Measurements from ENCODE around the gene ERCC1. TPM values are rescaled to one million over a fixed set of nuclear protein-coding genes. Genes with fewer than 3 reads are reported as not detected.

ERCC1 gene
- total RNA-seq, 1 donor from 2014 or later = 67.5 TPM

- no peaks in the 10 kb centered on the region for H3K27me3 ChIP-seq (ENCODE audit: insufficient read depth, low read length)
- peaks cover 35% of the 10 kb centered on the region for H3K4me1 ChIP-seq (ENCODE audit: insufficient read depth, low read length)
- FAIRE-seq (no peak), DNase-seq (ENCODE audit: low read depth) (no peak)
- peak overlapping the region; percentile 85 for H3K4me2 ChIP-seq (ENCODE audit: low read length)
- Mint-ChIP-seq H3K4me1 (ENCODE audit: low read depth, unreplicated experiment) (peaks cover 5% of the 10 kb centered on the region), H3K9me3 (ENCODE audit: unreplicated experiment) (no peaks in the 10 kb centered on the region), H3K27ac (ENCODE audit: unreplicated experiment) (peak overlapping the region; percentile 99), H3K36me3 (ENCODE audit: low read depth, unreplicated experiment) (no peaks in the 10 kb centered on the region), H3K4me3 (ENCODE audit: unreplicated experiment) (peak overlapping the region; percentile 87), H3K27me3 (ENCODE audit: low read depth, unreplicated experiment) (no peaks in the 10 kb centered on the region)
- peak overlapping the region; percentile 68 for H3K4me3 ChIP-seq (ENCODE audit: insufficient read depth, low read depth, low read length)
- no peaks in the 10 kb centered on the region for H3K36me3 ChIP-seq (ENCODE audit: insufficient read depth, low read length)
- no peaks in the 10 kb centered on the region for H3K79me2 ChIP-seq (ENCODE audit: insufficient read depth, low read length)
- H3K9ac ChIP-seq (ENCODE audit: low read length) = peak overlapping the region; percentile 93
- TF ChIP-seq EZH2 (IDR thresholded peaks at IDR 0.05; ENCODE audit: insufficient read depth, low read length) = no peak
- peak overlapping the region; percentile 29 for H2AFZ ChIP-seq (ENCODE audit: low read depth, low read length)
- no peaks in the 10 kb centered on the region for H3K9me3 ChIP-seq (ENCODE audit: insufficient read depth, low read depth, low read length)
- no peaks in the 10 kb centered on the region for H4K20me1 ChIP-seq (ENCODE audit: insufficient read depth, low read length)
- H3K27ac ChIP-seq (ENCODE audit: low read depth, low read length) = peak overlapping the region; percentile 89
Measured at GRCh38 chr19:45450012-45450333, 26.3 kb upstream of the ERCC1 start.

- Mint-ChIP-seq H3K9me3 (ENCODE audit: unreplicated experiment) (no peaks in the 10 kb centered on the region), H3K27ac (ENCODE audit: unreplicated experiment) (peak overlapping the region; percentile 99), H3K27me3 (ENCODE audit: low read depth, unreplicated experiment) (no peaks in the 10 kb centered on the region), H3K36me3 (ENCODE audit: low read depth, unreplicated experiment) (no peaks in the 10 kb centered on the region), H3K4me3 (ENCODE audit: unreplicated experiment) (no peak overlapping the region), H3K4me1 (ENCODE audit: low read depth, unreplicated experiment) (peaks cover 7% of the 10 kb centered on the region)
- DNase-seq (ENCODE audit: low read depth) (no peak), FAIRE-seq (no peak)
- H3K36me3 ChIP-seq (ENCODE audit: insufficient read depth, low read length) = no peaks in the 10 kb centered on the region
- H3K4me3 ChIP-seq (ENCODE audit: insufficient read depth, low read depth, low read length) = no peak overlapping the region
- H3K9me3 ChIP-seq (ENCODE audit: insufficient read depth, low read depth, low read length) = no peaks in the 10 kb centered on the region
- H3K4me2 ChIP-seq (ENCODE audit: low read length) = peak overlapping the region; percentile 2
- H3K9ac ChIP-seq (ENCODE audit: low read length) = no peak overlapping the region
- H2AFZ ChIP-seq (ENCODE audit: low read depth, low read length) = no peak overlapping the region
- peak overlapping the region; percentile 14 for H3K27ac ChIP-seq (ENCODE audit: low read depth, low read length)
- no peaks in the 10 kb centered on the region for H3K79me2 ChIP-seq (ENCODE audit: insufficient read depth, low read length)
- peaks cover 31% of the 10 kb centered on the region for H3K4me1 ChIP-seq (ENCODE audit: insufficient read depth, low read length)
- TF ChIP-seq CTCF (IDR thresholded peaks at IDR 0.05; ENCODE audit: insufficient read depth, low read depth, low read length) = no peak
- TF ChIP-seq EZH2 (IDR thresholded peaks at IDR 0.05; ENCODE audit: insufficient read depth, low read length) = no peak
- H3K27me3 ChIP-seq (ENCODE audit: insufficient read depth, low read length) = no peaks in the 10 kb centered on the region
- no peaks in the 10 kb centered on the region for H4K20me1 ChIP-seq (ENCODE audit: insufficient read depth, low read length)
Measured at GRCh38 chr19:45448887-45449299, 25.2 kb upstream of the ERCC1 start.

- Mint-ChIP-seq H3K9me3 (ENCODE audit: unreplicated experiment) (no peaks in the 10 kb centered on the region), H3K4me1 (ENCODE audit: low read depth, unreplicated experiment) (peaks cover 9% of the 10 kb centered on the region), H3K4me3 (ENCODE audit: unreplicated experiment) (no peak overlapping the region), H3K27me3 (ENCODE audit: low read depth, unreplicated experiment) (no peaks in the 10 kb centered on the region), H3K36me3 (ENCODE audit: low read depth, unreplicated experiment) (no peaks in the 10 kb centered on the region), H3K27ac (ENCODE audit: unreplicated experiment) (no peak overlapping the region)
- Histone ChIP-seq H3K9me3 (ENCODE audit: insufficient read depth, low read depth, low read length) (no peaks in the 10 kb centered on the region), H3K4me2 (ENCODE audit: low read length) (no peak overlapping the region), H3K36me3 (ENCODE audit: insufficient read depth, low read length) (no peaks in the 10 kb centered on the region), H3K4me3 (ENCODE audit: insufficient read depth, low read depth, low read length) (no peak overlapping the region), H3K27ac (ENCODE audit: low read depth, low read length) (no peak overlapping the region), H3K79me2 (ENCODE audit: insufficient read depth, low read length) (no peaks in the 10 kb centered on the region), H3K9ac (ENCODE audit: low read length) (no peak overlapping the region), H3K27me3 (ENCODE audit: insufficient read depth, low read length) (no peaks in the 10 kb centered on the region), H3K4me1 (ENCODE audit: insufficient read depth, low read length) (peaks cover 36% of the 10 kb centered on the region), H4K20me1 (ENCODE audit: insufficient read depth, low read length) (no peaks in the 10 kb centered on the region), H2AFZ (ENCODE audit: low read depth, low read length) (no peak overlapping the region)
- TF ChIP-seq EZH2 (IDR thresholded peaks at IDR 0.05; ENCODE audit: insufficient read depth, low read length) (no peak), CTCF (IDR thresholded peaks at IDR 0.05; ENCODE audit: insufficient read depth, low read depth, low read length) (no peak)
- FAIRE-seq (no peak), DNase-seq (ENCODE audit: low read depth) (no peak)
Measured at GRCh38 chr19:45448425-45448756, 24.7 kb upstream of the ERCC1 start.
